Activated naive CD8-positive, alpha-beta T cell treated with anti-CD3 and anti-CD28 coated beads, Interleukin-2, amount 50 U/mL, for 24 hours (primary cell): ENCODE measurements around the gene BSDC1.
A peak's percentile ranks its signal among the peaks of the same experiment; 100 is the strongest.
"Not testable (repeated sequence)": the region's sequence is repeated elsewhere in the genome, so short reads cannot be mapped to it uniquely, and the experiment has no call there.

Experiments
- ATAC-seq: fragments of 150-1000 bp; cut with Tn5 transposase; one replicate; pipeline ENCODE4 v1.10.0; 2021
- DNase-seq: peaks from one replicate; pipeline ENCODE4 v3.0.0; 2021
- H3K27ac Mint-ChIP-seq: one replicate; pipeline ENCODE4 v1.8.0; 2021; ENCODE audit warnings: mild to moderate bottlenecking, mixed read lengths
- H3K27me3 Mint-ChIP-seq: one replicate; pipeline ENCODE4 v1.8.0; 2021; ENCODE audit warnings: mixed read lengths
- H3K36me3 Mint-ChIP-seq: one replicate; pipeline ENCODE4 v1.8.0; 2021; ENCODE audit warnings: low read depth, mixed read lengths
- H3K4me1 Mint-ChIP-seq: one replicate; pipeline ENCODE4 v1.8.0; 2021; ENCODE audit warnings: mixed read lengths
- H3K4me3 Mint-ChIP-seq: one replicate; pipeline ENCODE4 v1.8.0; 2021; ENCODE audit warnings: mild to moderate bottlenecking, moderate library complexity, mixed read lengths
- H3K9me3 Mint-ChIP-seq: one replicate; pipeline ENCODE4 v1.8.0; 2021; ENCODE audit warnings: mixed read lengths

The BSDC1 gene, protein sequence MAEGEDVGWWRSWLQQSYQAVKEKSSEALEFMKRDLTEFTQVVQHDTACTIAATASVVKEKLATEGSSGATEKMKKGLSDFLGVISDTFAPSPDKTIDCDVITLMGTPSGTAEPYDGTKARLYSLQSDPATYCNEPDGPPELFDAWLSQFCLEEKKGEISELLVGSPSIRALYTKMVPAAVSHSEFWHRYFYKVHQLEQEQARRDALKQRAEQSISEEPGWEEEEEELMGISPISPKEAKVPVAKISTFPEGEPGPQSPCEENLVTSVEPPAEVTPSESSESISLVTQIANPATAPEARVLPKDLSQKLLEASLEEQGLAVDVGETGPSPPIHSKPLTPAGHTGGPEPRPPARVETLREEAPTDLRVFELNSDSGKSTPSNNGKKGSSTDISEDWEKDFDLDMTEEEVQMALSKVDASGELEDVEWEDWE

DNA sequence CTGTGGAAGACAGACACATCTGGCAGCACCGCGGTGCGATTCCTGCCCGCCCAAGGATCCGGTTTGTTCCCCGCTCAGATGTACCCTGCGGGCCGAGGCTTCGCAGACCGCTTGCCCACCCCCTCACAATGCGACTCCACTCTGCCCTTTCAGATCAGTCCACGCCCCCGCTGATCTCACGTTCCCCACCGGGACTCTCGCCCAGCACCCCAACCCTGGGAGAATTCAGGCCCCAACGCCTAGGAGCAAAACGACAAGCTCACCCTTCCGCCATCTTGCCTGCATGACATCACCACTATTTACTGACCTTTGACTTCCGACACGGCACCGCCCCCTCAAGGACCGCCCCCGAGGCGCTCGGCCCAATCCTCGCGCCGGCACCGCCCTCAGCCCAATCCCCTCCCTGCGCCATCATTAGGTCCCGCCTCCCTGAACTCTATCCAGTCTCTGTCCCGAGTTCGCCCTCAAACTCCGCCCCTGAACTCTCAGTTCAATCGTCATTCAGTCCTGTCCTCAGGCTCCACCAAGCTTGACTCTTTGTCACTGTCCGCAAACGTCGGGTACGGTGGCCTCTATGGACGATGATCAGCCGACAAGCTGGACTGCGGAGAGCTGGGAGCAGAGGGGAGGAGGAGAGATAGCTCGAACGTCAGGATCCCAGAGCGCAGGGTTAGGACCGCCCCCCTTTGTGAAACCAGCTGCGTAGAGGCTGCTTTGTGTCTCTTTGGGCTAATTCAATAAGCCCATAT is at the start of gene BSDC1:
BSDC1 (minus strand) TSS at position 301 of the 749 bp plus-strand sequence; CDS start at position 274, 27 bp downstream.
- H3K9me3 Mint-ChIP-seq, result no peaks in the 10 kb centered on the region
- peaks cover 29% of the 10 kb centered on the region for H3K4me1 Mint-ChIP-seq
- ATAC-seq, result peak; percentile 98
- no peaks in the 10 kb centered on the region for H3K27me3 Mint-ChIP-seq
- peak within 1 kb of the TSS; percentile 100 for H3K4me3 Mint-ChIP-seq
- peak; percentile 99 for DNase-seq
- H3K27ac Mint-ChIP-seq, result peak within 1 kb of the TSS; percentile 98
- peaks cover 4% of the 10 kb centered on the region for H3K36me3 Mint-ChIP-seq

DNA sequence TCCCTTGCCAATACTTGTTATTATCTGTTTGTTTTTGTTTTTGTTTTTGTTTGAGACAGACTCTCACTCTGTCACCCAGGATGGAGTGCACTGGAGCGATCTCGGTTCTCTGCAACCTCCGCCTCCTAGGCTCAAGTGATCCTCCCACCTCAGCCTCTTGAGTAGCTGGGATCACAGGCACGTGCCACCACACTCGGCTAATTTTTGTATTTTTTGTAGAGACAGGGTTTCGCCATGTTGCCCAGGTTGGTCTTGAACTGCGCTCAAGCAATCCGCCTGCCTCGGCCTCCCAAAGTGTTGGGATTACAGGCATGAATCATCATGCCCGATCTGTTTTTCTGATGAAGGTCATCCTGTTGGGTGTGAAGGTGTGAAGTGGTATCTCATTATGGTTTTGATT is 47.2 kb upstream of the BSDC1 start:
- H3K4me3 Mint-ChIP-seq, ATAC-seq, H3K4me1 Mint-ChIP-seq, H3K36me3 Mint-ChIP-seq, H3K27ac Mint-ChIP-seq, DNase-seq, H3K9me3 Mint-ChIP-seq: not testable (repeated sequence)
- H3K27me3 Mint-ChIP-seq, result peaks cover 26% of the 10 kb centered on the region

DNA sequence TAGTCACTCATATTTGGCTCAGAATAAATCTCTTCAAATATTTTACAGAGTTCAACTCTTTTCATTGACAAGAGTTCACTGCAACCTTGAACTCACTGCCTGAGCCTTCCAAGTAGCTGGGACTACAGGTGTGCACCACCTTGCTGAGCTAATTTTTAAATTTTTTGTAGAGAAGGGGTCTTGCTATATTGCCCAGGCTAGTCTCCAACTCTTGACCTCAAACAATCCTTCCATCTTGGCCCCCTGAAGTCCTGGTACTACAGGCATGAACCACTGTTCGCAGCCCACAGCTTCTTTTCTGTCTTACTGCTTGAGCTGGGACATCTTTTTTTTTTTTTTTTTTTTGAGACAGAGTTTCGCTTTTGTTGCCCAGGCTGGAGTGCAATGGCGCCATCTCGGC is 44.5 kb upstream of the BSDC1 start:
- not testable (repeated sequence) for DNase-seq, H3K36me3 Mint-ChIP-seq, ATAC-seq, H3K27ac Mint-ChIP-seq, H3K9me3 Mint-ChIP-seq, H3K4me3 Mint-ChIP-seq, H3K4me1 Mint-ChIP-seq
- H3K27me3 Mint-ChIP-seq, result peaks cover 23% of the 10 kb centered on the region

DNA sequence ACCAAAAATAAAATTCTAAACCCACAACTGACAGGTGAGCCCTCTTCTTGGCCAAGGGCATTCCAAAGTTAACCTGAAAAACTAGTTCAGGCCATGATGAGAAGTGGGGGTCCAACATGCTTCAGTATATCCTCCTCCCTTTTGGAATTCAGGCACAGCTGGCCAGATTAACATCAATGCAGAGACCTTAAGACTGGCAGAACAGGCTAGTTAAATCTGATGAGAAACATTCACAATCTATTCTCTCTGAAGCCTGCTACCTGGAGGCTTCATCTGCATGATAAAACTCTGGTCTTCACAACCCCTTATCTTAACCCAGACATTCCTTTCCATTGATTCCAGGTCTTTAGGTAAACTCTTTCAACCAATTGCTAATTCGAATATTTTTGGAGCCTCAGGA is 43.9 kb upstream of the BSDC1 start:
- peaks cover 30% of the 10 kb centered on the region for H3K27me3 Mint-ChIP-seq
- no peak overlapping the region for H3K27ac Mint-ChIP-seq
- DNase-seq (no peak), ATAC-seq (no peak)
- H3K4me1 Mint-ChIP-seq, result no peaks in the 10 kb centered on the region
- peaks cover 5% of the 10 kb centered on the region for H3K9me3 Mint-ChIP-seq
- H3K4me3 Mint-ChIP-seq, result no peak overlapping the region
- H3K36me3 Mint-ChIP-seq, result no peaks in the 10 kb centered on the region

DNA sequence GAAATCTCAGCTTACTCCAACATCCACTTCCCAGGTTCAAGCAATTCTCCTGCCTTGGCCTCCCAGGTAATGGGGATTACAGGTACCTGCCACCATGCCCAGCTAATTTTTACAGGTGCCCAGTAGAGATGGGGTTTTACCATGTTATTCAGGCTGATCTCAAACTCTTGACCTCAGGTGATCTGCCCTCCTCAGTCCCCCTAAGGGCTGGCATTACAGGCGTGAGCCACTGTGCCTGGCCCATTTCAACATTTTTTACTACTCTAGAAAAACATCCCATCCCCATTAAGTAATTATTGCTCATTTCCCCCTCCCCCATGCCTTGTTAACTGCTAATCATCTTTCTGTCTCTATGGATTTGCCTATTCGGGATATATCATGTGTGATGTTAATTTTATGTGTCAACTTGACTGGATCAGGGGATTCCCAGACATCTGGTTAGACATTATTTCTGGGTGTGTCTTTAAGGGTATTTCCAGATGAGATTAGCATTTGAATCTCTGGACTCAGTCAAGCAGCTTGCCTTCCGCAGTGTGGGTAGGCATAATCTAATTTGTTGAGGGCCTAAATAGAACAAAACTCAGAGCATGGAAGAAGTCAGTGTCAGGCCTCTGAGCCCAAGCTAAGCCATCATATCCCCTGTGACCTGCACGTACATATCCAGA is 37.6 kb upstream of the BSDC1 start:
- no peak for ATAC-seq
- no peaks in the 10 kb centered on the region for H3K9me3 Mint-ChIP-seq
- no peak overlapping the region for H3K4me3 Mint-ChIP-seq
- no peak overlapping the region for H3K27ac Mint-ChIP-seq
- peaks cover 29% of the 10 kb centered on the region for H3K27me3 Mint-ChIP-seq
- H3K36me3 Mint-ChIP-seq, result no peaks in the 10 kb centered on the region
- peaks cover 3% of the 10 kb centered on the region for H3K4me1 Mint-ChIP-seq
- no peak for DNase-seq

DNA sequence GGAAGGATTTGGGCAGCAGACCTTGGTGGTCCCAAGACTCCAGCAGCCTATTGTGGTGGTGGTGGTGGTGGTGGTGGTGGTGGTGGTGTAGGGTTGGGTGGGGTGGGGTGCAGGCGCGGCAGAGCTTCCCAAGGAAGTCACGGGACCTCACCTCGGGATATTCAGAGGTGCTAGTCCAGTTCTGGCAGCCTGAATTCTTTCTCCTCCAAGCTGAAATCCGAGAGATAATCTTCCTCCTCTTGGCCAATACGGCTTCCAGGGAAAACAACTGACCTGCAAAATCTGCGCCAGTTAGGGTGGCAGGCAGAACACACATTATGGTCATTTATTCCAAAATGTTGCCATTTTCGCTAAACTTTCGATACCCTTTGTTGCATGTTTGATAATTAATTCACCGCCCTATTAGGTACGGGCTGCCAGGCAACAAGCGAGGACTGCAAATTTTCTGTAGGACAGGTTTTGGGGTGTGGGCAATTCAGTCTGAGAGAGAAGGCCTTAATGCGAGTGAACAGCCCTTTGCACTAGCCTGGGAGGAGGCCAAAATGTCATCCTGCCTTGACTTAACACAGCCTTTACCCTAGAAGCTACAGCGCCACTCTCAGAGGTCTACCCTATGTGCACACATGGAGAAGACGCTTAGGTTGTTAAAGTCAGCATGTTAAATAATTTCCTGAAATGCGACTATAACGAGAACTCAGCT is 33.2 kb upstream of the BSDC1 start:
- Mint-ChIP-seq H3K27ac (no peak overlapping the region), H3K9me3 (no peaks in the 10 kb centered on the region), H3K27me3 (peaks cover 35% of the 10 kb centered on the region), H3K4me3 (no peak overlapping the region), H3K36me3 (no peaks in the 10 kb centered on the region), H3K4me1 (peaks cover 3% of the 10 kb centered on the region)
- ATAC-seq (no peak), DNase-seq (no peak)

DNA sequence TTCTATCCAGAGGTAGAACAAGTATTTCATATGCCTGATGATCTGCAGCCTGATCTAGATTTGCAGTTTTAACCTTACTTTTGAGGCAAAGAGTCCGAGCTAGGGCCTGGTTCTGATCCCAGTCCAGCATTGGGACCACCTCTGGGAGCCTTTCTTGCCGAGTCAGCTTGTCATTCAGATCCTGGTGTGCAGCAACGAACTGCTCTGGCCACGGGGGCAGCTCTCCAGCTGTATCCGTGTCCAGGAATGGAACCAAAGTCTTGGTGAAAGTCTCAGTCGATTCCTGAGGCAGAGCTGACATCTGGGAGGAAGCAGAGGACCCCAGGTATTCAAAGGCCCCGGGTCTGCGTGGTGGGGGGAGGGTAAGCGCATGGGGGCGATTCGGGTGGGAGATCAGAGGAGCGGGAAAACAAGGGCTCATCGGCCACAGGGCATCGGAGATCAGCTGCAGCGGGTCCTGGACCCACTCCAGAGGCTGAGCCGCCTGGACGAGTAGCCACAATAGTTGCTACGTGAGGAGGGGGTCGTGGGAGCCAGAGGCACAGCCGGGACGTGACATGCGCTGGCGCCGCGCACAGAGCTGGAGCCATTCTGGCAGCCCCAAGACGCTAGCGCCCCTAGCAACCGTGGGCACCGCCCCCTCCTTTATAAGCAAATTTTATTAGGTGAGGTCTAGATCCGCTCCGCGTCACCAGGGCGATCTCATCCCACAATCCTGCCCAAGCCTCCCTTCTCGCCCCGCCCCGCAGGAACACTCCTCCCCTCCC is 32.4 kb upstream of the BSDC1 start:
- Mint-ChIP-seq H3K4me1 (no peaks in the 10 kb centered on the region), H3K4me3 (no peak overlapping the region), H3K27ac (no peak overlapping the region), H3K9me3 (no peaks in the 10 kb centered on the region), H3K36me3 (no peaks in the 10 kb centered on the region), H3K27me3 (peaks cover 35% of the 10 kb centered on the region)
- DNase-seq (no peak), ATAC-seq (no peak)

DNA sequence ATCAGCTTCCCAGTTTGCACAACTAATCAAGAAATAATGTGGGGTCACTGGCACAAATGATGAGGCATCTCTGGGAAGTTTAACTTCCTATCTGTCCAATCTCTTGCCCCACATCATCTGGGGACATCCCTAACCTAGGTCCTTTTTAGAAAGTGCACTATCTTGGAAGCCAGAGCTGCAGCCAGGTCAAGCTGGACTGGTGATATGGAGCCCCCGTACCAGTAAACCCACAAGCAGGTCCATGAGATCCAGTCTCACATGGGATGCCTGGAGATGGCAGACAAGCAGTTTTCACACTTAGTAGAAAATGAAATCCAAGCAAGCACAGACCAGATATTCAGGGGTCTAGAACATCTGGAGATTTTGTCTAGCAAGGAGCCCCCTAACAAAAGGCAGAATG is 27.5 kb upstream of the BSDC1 start:
- no peaks in the 10 kb centered on the region for H3K36me3 Mint-ChIP-seq
- no peak overlapping the region for H3K4me3 Mint-ChIP-seq
- peaks cover 17% of the 10 kb centered on the region for H3K27me3 Mint-ChIP-seq
- no peak for ATAC-seq
- no peak for DNase-seq
- H3K27ac Mint-ChIP-seq, result no peak overlapping the region
- no peaks in the 10 kb centered on the region for H3K4me1 Mint-ChIP-seq
- no peaks in the 10 kb centered on the region for H3K9me3 Mint-ChIP-seq

DNA sequence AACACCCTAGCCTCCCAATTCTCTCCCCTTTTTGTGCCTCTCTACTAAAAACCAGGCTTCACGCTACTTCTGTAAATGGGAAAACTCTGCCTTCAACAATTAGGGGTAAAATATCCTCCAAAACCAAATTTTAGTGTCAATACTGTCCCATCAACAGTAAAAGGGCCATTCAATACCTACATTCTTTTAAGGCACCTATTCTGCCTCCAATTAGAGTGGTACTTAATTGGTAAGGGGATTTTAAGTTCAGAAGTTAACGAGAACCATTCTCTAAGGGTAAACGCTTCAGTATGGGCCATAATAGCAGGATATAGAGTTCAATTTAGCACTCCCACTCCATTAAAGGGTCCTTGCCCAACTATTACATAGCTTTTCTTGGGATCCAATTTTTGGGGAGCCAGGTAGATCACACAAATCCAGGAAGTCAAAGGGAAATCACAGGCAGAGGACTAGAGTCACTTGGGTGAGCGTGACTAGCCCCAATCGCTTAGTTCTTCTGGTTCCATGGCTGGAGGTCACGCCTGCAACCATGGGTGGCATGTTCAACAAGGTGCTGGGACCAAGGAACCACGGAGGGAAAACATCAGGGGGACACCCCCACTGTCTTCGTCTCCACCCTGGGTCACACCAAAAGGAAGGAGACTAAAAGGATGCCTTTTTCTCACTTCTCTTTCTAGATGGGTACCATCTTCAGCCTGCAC is 20.1 kb upstream of the BSDC1 start:
- Mint-ChIP-seq H3K4me3 (no peak overlapping the region), H3K36me3 (no peaks in the 10 kb centered on the region), H3K27me3 (peaks cover 11% of the 10 kb centered on the region), H3K27ac (no peak overlapping the region), H3K9me3 (no peaks in the 10 kb centered on the region), H3K4me1 (peaks cover 3% of the 10 kb centered on the region)
- DNase-seq (no peak), ATAC-seq (no peak)

DNA sequence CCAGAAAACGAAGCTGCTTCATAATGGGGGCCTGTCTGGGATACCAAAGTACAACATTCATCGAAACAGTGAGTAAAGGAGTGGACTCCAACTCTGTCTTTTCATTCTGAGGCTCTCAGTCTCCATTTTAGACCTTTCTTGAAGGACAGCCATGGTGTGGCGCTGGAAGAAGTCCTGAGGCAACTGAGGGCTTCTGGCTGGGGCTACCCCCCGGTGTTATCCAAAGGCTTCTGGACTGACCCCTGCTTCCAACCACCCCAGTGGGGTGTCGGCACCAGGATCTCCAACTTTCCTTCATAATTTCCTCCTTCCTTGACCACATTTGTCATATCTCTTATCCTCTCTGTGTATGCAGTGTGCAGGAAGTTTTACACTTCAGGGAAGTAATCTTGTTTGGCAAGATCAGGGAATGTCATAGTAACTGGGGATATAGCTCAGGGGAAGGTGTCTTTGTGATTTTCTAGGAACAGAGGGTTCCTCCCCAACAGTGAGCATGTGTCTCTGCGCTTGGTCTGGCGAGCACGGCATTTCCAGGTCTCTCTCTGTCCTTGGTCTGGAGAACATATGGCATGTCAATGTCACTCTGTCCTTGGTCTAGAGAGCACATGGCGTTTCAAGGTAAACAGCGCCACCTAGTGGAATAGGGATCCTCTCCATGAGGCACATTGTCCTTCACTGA is 19.4 kb upstream of the BSDC1 start:
- Mint-ChIP-seq H3K27ac (peak overlapping the region; percentile 8), H3K4me3 (no peak overlapping the region)
- peak; percentile 72 for DNase-seq

DNA sequence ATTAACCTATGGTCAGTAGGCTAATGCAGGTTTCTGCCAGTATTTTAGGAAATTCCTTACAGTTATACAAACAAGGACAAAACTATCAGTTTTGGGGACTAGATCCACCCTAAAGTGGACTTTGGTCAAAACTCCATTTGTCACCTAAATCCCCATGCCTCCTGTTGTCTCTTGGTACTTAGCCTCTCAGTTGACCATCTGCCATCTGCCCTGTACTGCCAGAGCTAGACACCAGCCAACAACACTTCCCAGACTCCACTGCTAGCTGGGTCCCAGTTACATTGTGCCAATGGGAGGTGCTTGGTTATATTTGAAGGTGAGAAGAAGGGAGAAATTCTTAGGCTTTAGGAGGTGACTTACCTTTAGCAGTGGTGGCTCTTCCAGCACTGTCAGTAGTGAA is 17.0 kb upstream of the BSDC1 start:
- no peak for DNase-seq
- no peaks in the 10 kb centered on the region for H3K9me3 Mint-ChIP-seq
- no peak overlapping the region for H3K4me3 Mint-ChIP-seq
- peaks cover 3% of the 10 kb centered on the region for H3K4me1 Mint-ChIP-seq
- ATAC-seq, result no peak
- no peak overlapping the region for H3K27ac Mint-ChIP-seq
- no peaks in the 10 kb centered on the region for H3K36me3 Mint-ChIP-seq
- peaks cover 7% of the 10 kb centered on the region for H3K27me3 Mint-ChIP-seq

More for the DNA sequence above, 19.4 kb upstream of the BSDC1 start:
- Mint-ChIP-seq H3K27me3 (peaks cover 11% of the 10 kb centered on the region), H3K36me3 (no peaks in the 10 kb centered on the region), H3K4me1 (peaks cover 3% of the 10 kb centered on the region), H3K9me3 (no peaks in the 10 kb centered on the region)
- peak; percentile 84 for ATAC-seq

DNA sequence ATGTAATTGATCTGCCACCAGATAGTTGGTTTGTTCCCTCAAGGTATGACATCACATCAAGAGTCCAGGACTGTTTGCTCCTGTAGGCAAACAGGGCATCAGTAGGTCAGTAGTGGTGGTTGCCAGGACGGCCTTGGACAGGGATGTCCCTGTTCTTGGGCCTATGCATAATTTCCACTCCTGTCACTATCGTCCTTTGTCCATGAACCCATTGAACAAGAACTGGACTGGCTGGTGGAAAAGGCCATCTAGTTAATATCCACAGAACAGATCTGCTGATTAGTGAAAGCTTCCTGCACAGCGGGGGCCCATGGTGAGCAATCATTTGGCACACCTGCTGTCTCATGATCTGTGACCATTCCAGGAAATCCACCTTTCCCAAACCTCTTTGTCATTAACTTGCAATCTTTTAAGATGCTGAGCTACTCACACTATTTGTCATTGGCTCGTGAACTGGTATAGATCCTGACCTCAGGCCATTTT is 12.4 kb upstream of the BSDC1 start:
- no peak for ATAC-seq
- DNase-seq, result no peak
- Mint-ChIP-seq H3K27me3 (peaks cover under 1% of the 10 kb centered on the region), H3K36me3 (no peaks in the 10 kb centered on the region), H3K4me3 (no peak overlapping the region), H3K4me1 (no peaks in the 10 kb centered on the region), H3K27ac (no peak overlapping the region), H3K9me3 (no peaks in the 10 kb centered on the region)
